Mucosa of descending colon (tissue), 3 donors: Measurements from ENCODE around the gene SH3RF3. TPM values are rescaled to one million over a fixed set of nuclear protein-coding genes. Genes with fewer than 3 reads are reported as not detected.

Experiments
- ATAC-seq: fragments of 200-7000 bp; cut with Tn5 transposase; one replicate; pipeline ENCODE4 v1.9.1; 2020; ENCODE audit warnings: mild to moderate bottlenecking, moderate library complexity
- DNase-seq, 3 donors: peaks; one replicate each; pipeline ENCODE4 v3.0.0-alpha.2; 2020
- H3K36me3 ChIP-seq: fragments of 200-600 bp; one replicate; pipeline ENCODE4 v1.8.0; 2021; ENCODE audit warnings: low read depth, mild to moderate bottlenecking
- H3K4me1 ChIP-seq: fragments of 200-600 bp; one replicate; pipeline ENCODE4 v1.8.0; 2021; ENCODE audit warnings: low read depth, mild to moderate bottlenecking
- H3K4me3 ChIP-seq: fragments of 200-600 bp; one replicate; pipeline ENCODE4 v1.8.0; 2021; ENCODE audit warnings: mild to moderate bottlenecking
- H3K9me3 ChIP-seq: fragments of 200-600 bp; one replicate; pipeline ENCODE4 v1.8.0; 2021; ENCODE audit warnings: mild to moderate bottlenecking
- CTCF ChIP-seq: fragments of 200-600 bp; IDR thresholded peaks from one replicate; pipeline ENCODE4 v1.8.0; 2022; ENCODE audit warnings: antibody characterized with exemption, mild to moderate bottlenecking
- intact Hi-C, 2 donors: fragments of 100-400 bp; cut with DNase I in 1 of 2; cut with micrococcal nuclease in 1 of 2; formaldehyde crosslinking; loops; one replicate each; pipeline versions ENCODE4 v1.11.0 to v1.11.1; 2022; cut with DNase I, micrococcal nuclease
- total RNA-seq, 3 donors: library from RNA; stranded (reverse); fragmentation: NEBNext Ultra II Directional in 2 of 3; extraction: Animal tissue kit (Norgen Biotek cat#: 25700) in 2 of 3; gene quantifications; one replicate each; pipeline versions ENCODE4 v1.2.1 to v1.2.4, GENCODE V29; 2021 to 2023
- donor health status: DM: no; HTN: no; CAD: no; lungs with moderate emphysema.
- donor health status: DM: no; HTN: no; CAD: no.
- donor health status: DM: no; HTN: yes; CAD: no.

Gene SH3RF3
- total RNA-seq, 3 donors from 2014 or later: 1.9 to 3.7 (median 3.0) TPM

DNA sequence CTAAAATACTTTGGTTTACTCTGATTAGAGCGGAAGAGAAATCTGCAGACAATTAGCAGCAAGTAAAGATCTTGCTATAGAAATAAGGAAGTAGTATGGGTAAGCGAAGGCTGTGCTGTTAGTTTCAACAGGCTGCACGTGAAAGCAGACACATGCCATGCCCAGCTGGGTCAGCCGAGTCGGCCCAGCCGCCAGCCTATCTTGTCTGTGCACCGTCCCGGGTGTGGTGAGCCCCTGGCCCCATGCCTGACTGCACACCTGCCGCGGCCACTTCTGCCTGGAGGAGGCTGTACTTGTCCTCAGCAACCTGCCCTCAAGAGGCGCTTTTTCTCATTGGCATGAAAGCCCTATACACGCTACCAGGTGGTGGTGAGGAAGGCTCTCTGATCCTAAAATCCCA lies 299.3 kb downstream of the SH3RF3 start:
- Histone ChIP-seq H3K4me1 (no peaks in the 10 kb centered on the region), H3K36me3 (no peaks in the 10 kb centered on the region), H3K4me3 (no peak overlapping the region), H3K9me3 (no peaks in the 10 kb centered on the region)
- intact Hi-C loops: no loop called here
- peak in 2 of 3 donors; percentile 16 to 40 for DNase-seq
- TF ChIP-seq CTCF: no peak
- no peak for ATAC-seq

- Histone ChIP-seq H3K36me3 (no peaks in the 10 kb centered on the region), H3K4me1 (no peaks in the 10 kb centered on the region), H3K4me3 (no peak overlapping the region), H3K9me3 (no peaks in the 10 kb centered on the region)
- peak in 2 of 3 donors; percentile 8 to 25 for DNase-seq
- TF ChIP-seq CTCF: no peak
- intact Hi-C loops: no loop called here
- no peak for ATAC-seq
These were observed 300.0 kb downstream of the SH3RF3 start for GRCh38 chr2:109428841-109429566.

- TF ChIP-seq CTCF: no peak
- intact Hi-C loops: no loop called here
- ATAC-seq (no peak), DNase-seq (peak in 1 of 3 donors; percentile 7)
- no peaks in the 10 kb centered on the region for H3K4me1 ChIP-seq
- no peaks in the 10 kb centered on the region for H3K9me3 ChIP-seq
- H3K36me3 ChIP-seq: no peaks in the 10 kb centered on the region
- no peak overlapping the region for H3K4me3 ChIP-seq
These were observed 300.7 kb downstream of the SH3RF3 start for GRCh38 chr2:109429567-109430328.

DNA sequence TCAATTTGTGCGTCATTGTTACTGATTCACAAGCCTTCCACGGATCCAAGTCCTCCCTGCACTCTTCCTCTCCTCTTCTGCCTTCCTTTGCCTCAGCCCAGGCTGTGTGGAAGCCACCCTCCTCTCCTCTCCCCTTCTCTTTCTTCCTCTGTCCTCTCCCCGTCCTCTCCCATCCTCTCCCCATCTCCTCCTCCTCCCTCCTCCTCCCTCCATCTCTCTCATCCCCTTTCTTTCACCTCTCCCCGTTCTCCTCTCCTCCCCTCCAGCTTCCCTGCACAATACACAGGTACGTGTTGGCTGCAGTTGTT lies 301.3 kb downstream of the SH3RF3 start:
- Histone ChIP-seq H3K9me3 (no peaks in the 10 kb centered on the region), H3K4me1 (no peaks in the 10 kb centered on the region), H3K4me3 (no peak overlapping the region), H3K36me3 (no peaks in the 10 kb centered on the region)
- TF ChIP-seq CTCF: no peak
- DNase-seq (no peak), ATAC-seq (no peak)
- intact Hi-C loops: no loop called here

GRCh38 chr2:109432421-109432820 lies 303.4 kb downstream of the SH3RF3 start:
- no peak for ATAC-seq
- no peaks in the 10 kb centered on the region for H3K9me3 ChIP-seq
- H3K4me3 ChIP-seq: no peak overlapping the region
- peaks cover 7% of the 10 kb centered on the region for H3K4me1 ChIP-seq
- DNase-seq: no peak
- TF ChIP-seq CTCF: no peak
- intact Hi-C loops: no loop called here
- no peaks in the 10 kb centered on the region for H3K36me3 ChIP-seq
